PC-9 (cell line): Measurements from ENCODE around the gene FAM162A. TPM values are rescaled to one million over a fixed set of nuclear protein-coding genes. Genes with fewer than 3 reads are reported as not detected.
A peak's percentile ranks its signal among the peaks of the same experiment; 100 is the strongest.

ENCODE experiments used
- BruUV-seq: library from RNA; stranded (reverse); fragments of 400-500 nt; replicated peaks from 2 replicates; lab custom pipeline; 2021; lab: Mats Ljungman, UMichigan
- CTCF ChIA-PET: fragments of 300-600 bp; sonication (Branson Sonifier 250); formaldehyde crosslinking; loops from one replicate; lab custom pipeline; 2022; ENCODE audit warnings: antibody characterized with exemption; lab: Charles Lee
- POLR2A ChIA-PET: fragments of 300-600 bp; sonication (Branson Sonifier 250); formaldehyde crosslinking; loops from one replicate; lab custom pipeline; 2022; ENCODE audit warnings: antibody characterized with exemption; ENCODE audit not compliant: unreplicated experiment; lab: Charles Lee
- DNase-seq, 2 experiments: peaks; one replicate each; pipeline versions ENCODE4 v3.0.0 to v3.0.0-alpha.2; 2015 to 2022; ENCODE audit warnings: mixed read lengths in 1 of 2
- H2AFZ ChIP-seq: fragments of 200-600 bp; sonication (generic); 2 replicates; pipeline ENCODE4 v1.8.1; 2017; ENCODE audit warnings: antibody characterized with exemption
- H3F3A ChIP-seq: fragments of 200-600 bp; sonication (generic); 2 replicates; pipeline ENCODE4 v1.8.1; 2017; ENCODE audit warnings: antibody characterized with exemption, mild to moderate bottlenecking, low read depth; ENCODE audit not compliant: insufficient read depth
- H3K27ac ChIP-seq: fragments of 200-600 bp; sonication (generic); 2 replicates; pipeline ENCODE4 v1.6.1; 2016; ENCODE audit warnings: mixed run types
- H3K27me3 ChIP-seq: fragments of 200-600 bp; sonication (generic); 2 replicates; pipeline ENCODE4 v1.6.1; 2016; ENCODE audit warnings: low read depth, mixed run types; ENCODE audit not compliant: insufficient read depth
- H3K36me3 ChIP-seq: fragments of 200-600 bp; sonication (generic); 2 replicates; pipeline ENCODE4 v1.6.1; 2016; ENCODE audit warnings: low read depth, mixed run types
- H3K4me1 ChIP-seq: fragments of 200-600 bp; sonication (generic); replicated peaks from 2 replicates; pipeline ENCODE4 v1.6.1; 2016; ENCODE audit warnings: mixed run types; ENCODE audit not compliant: insufficient read depth
- H3K4me2 ChIP-seq: fragments of 200-600 bp; sonication (generic); 2 replicates; pipeline ENCODE4 v1.6.1; 2017; ENCODE audit warnings: mixed run types
- H3K4me3 ChIP-seq: fragments of 200-600 bp; sonication (generic); 2 replicates; pipeline ENCODE4 v1.6.1; 2016; ENCODE audit warnings: mixed run types
- H3K79me2 ChIP-seq: fragments of 200-600 bp; sonication (generic); 2 replicates; pipeline ENCODE4 v1.6.1; 2017; ENCODE audit warnings: low read depth, mixed run types
- H3K9me2 ChIP-seq: fragments of 200-600 bp; sonication (generic); 2 replicates; pipeline ENCODE4 v1.8.1; 2017; ENCODE audit warnings: mild to moderate bottlenecking; ENCODE audit not compliant: insufficient read depth
- H3K9me3 ChIP-seq: fragments of 200-600 bp; sonication (generic); 2 replicates; pipeline ENCODE4 v1.8.1; 2016; ENCODE audit warnings: low read depth; ENCODE audit not compliant: insufficient read depth
- H4K20me1 ChIP-seq: fragments of 200-600 bp; sonication (generic); 2 replicates; pipeline ENCODE4 v1.8.1; 2017; ENCODE audit not compliant: insufficient read depth
- CTCF ChIP-seq: fragments of 200-600 bp; sonication (generic); conservative IDR thresholded peaks from 2 replicates; pipeline ENCODE4 v1.6.1; 2017; ENCODE audit warnings: mixed run types, antibody characterized with exemption, mild to moderate bottlenecking, moderate library complexity
- EZH2 ChIP-seq: fragments of 200-600 bp; sonication (generic); IDR thresholded peaks from 2 replicates; pipeline ENCODE4 v1.8.0; 2017; ENCODE audit warnings: antibody characterized with exemption, low read depth
- intact Hi-C: fragments of 100-400 bp; cut with micrococcal nuclease; formaldehyde crosslinking; loops from one replicate; pipeline ENCODE4 v1.10.0; 2022; ENCODE audit not compliant: unreplicated experiment
- total RNA-seq: library from RNA; stranded (reverse); gene quantifications from 2 replicates; pipeline ENCODE4 v1.2.3, GENCODE V29; 2021

Gene FAM162A
- total RNA-seq, 1 experiment from 2014 or later = 36.8 TPM

- intact Hi-C loops = loop anchor here (1.0 to 5.0 kb wide), 4 partner anchors 49 to 693 kb away; partner anchors contain the start of gene HCLS1
- no peak overlapping the region for H3K27ac ChIP-seq
- H3K4me1 ChIP-seq = no peaks in the 10 kb centered on the region
- no peaks in the 10 kb centered on the region for H4K20me1 ChIP-seq
- H3K79me2 ChIP-seq = no peaks in the 10 kb centered on the region
- H3K4me3 ChIP-seq = no peak overlapping the region
- BruUV-seq = no TSS peak
- no peaks in the 10 kb centered on the region for H3K9me3 ChIP-seq
- peaks cover 4% of the 10 kb centered on the region; the same call in 1 of the 2 replicates for H3K36me3 ChIP-seq
- POLR2A ChIA-PET = no interaction called here
- H3K27me3 ChIP-seq = no peaks in the 10 kb centered on the region
- CTCF ChIA-PET = no interaction called here
- no peaks in the 10 kb centered on the region for H3K9me2 ChIP-seq
- H3F3A ChIP-seq = no peaks in the 10 kb centered on the region
- no peak for DNase-seq
- H3K4me2 ChIP-seq = no peak overlapping the region
- no peak for TF ChIP-seq EZH2
- no peak for TF ChIP-seq CTCF
- no peak overlapping the region for H2AFZ ChIP-seq
Observed at GRCh38 chr3:122355612-122356011, 28.4 kb upstream of the FAM162A start.

- Histone ChIP-seq H4K20me1 (no peaks in the 10 kb centered on the region), H3K4me3 (no peak overlapping the region), H3K9me3 (no peaks in the 10 kb centered on the region), H2AFZ (no peak overlapping the region), H3K4me2 (no peak overlapping the region), H3K4me1 (no peaks in the 10 kb centered on the region), H3K27ac (no peak overlapping the region), H3K27me3 (no peaks in the 10 kb centered on the region), H3K36me3 (peaks cover 4% of the 10 kb centered on the region; the same call in 1 of the 2 replicates), H3F3A (0 out of 2 replicates have a peak, but pooled peaks cover under 1% of the 10 kb centered on the region), H3K9me2 (no peaks in the 10 kb centered on the region), H3K79me2 (no peaks in the 10 kb centered on the region)
- ChIA-PET POLR2A (no interaction called here), CTCF (interaction anchor here (0.6 to 0.7 kb wide), 2 partner anchors 134 to 816 kb away, joined by 5 to 8 read pairs; no protein-coding TSS in a partner anchor)
- DNase-seq = peak; percentile 49 to 55
- intact Hi-C loops = loop anchor here (1.0 to 5.0 kb wide), 4 partner anchors 50 to 694 kb away; partner anchors contain the start of gene HCLS1
- BruUV-seq = no TSS peak
- TF ChIP-seq CTCF (peak; percentile 67), EZH2 (no peak)
Observed at GRCh38 chr3:122356402-122356801, 27.6 kb upstream of the FAM162A start.

GRCh38 chr3:122357828-122358702 is 25.9 kb upstream of the FAM162A start:
- H3K4me1 ChIP-seq = no peaks in the 10 kb centered on the region
- intact Hi-C loops = loop anchor here (2.0 to 5.0 kb wide), 2 partner anchors 99 to 696 kb away; partner anchors contain the start of gene HCLS1
- BruUV-seq = no TSS peak
- no peaks in the 10 kb centered on the region for H3K9me3 ChIP-seq
- no peaks in the 10 kb centered on the region for H3K27me3 ChIP-seq
- DNase-seq = no peak
- no peak overlapping the region for H2AFZ ChIP-seq
- no peak overlapping the region for H3K4me3 ChIP-seq
- POLR2A ChIA-PET = interaction anchor here (0.7 kb wide), 1 partner anchor 52 kb away, joined by 3 read pairs; no protein-coding TSS in a partner anchor
- TF ChIP-seq CTCF (no peak), EZH2 (no peak)
- no peaks in the 10 kb centered on the region for H4K20me1 ChIP-seq
- CTCF ChIA-PET = interaction anchor here (1.0 kb wide), 1 partner anchor 52 kb away, joined by 3 read pairs; no protein-coding TSS in a partner anchor
- no peaks in the 10 kb centered on the region for H3K9me2 ChIP-seq
- H3K4me2 ChIP-seq = no peak overlapping the region
- H3K27ac ChIP-seq = no peak overlapping the region
- H3F3A ChIP-seq = peaks cover 5% of the 10 kb centered on the region; the same call in 1 of the 2 replicates
- H3K79me2 ChIP-seq = no peaks in the 10 kb centered on the region
- peaks cover 14% of the 10 kb centered on the region for H3K36me3 ChIP-seq
